Renal cortex interstitium (tissue), 11 donors: ENCODE results near the gene ZSCAN4. TPM values are rescaled to one million over a fixed set of nuclear protein-coding genes. Genes with fewer than 3 reads are reported as not detected.
A peak's percentile ranks its signal among the peaks of the same experiment; 100 is the strongest.

Experiments used
- DNase-seq, 11 donors: peaks; one replicate each; pipeline ENCODE4 v3.0.0-alpha.2; 2013; ENCODE audit warnings: low read depth in 9 of 11, low spot score in 4 of 11; ENCODE audit errors: extremely low read depth in 1 of 11
- polyA plus RNA-seq, 3 donors: library from polyadenylated mRNA; unstranded; fragments of 120-200 nt; gene quantifications; one replicate each; pipeline ENCODE4 v1.2.1, GENCODE V29; 2013; ENCODE audit not compliant: insufficient read length in 3 of 3

The ZSCAN4 gene
- polyA plus RNA-seq, 3 donors, result 0.06 to 0.08 TPM; not detected in 1

GRCh38 chr19:57671124-57671895 lies 2.6 kb downstream of the ZSCAN4 start:
- no peak for DNase-seq

GRCh38 chr19:57672466-57672865 lies 3.7 kb downstream of the ZSCAN4 start:
- DNase-seq, result no peak

- no peak for DNase-seq
Observed at GRCh38 chr19:57675881-57676280, 7.1 kb downstream of the ZSCAN4 start.

DNA sequence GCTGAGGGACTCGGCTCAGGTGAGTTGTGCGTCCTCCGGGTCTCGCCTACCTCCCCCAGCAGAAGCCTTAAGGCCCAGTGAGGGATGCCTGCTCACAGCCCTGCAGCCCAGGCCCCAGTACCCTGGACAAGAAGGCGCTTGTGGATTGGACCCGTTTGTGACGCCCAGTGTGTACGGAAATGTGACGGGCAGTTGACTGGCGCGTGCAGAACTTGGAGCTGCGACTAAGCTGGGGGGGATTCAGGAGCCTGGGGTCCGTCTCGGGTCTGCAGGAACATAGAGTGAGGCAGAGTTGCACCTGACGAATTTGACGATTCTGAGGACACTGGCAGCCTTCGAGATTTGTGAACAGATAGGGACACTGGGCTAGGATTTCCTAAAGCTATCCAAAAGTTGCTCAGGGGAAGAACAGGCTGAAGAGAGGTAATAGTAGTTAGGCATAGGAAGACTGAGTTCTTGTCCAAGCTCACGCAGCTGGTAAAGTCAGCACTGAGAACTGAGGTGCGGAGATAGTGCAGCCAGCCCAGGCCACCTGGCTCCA lies 13.6 kb downstream of the ZSCAN4 start:
- DNase-seq, result peak in 1 of 11 donors; percentile 24

GRCh38 chr19:57686727-57687126 lies 18.0 kb downstream of the ZSCAN4 start:
- DNase-seq, result no peak

DNA sequence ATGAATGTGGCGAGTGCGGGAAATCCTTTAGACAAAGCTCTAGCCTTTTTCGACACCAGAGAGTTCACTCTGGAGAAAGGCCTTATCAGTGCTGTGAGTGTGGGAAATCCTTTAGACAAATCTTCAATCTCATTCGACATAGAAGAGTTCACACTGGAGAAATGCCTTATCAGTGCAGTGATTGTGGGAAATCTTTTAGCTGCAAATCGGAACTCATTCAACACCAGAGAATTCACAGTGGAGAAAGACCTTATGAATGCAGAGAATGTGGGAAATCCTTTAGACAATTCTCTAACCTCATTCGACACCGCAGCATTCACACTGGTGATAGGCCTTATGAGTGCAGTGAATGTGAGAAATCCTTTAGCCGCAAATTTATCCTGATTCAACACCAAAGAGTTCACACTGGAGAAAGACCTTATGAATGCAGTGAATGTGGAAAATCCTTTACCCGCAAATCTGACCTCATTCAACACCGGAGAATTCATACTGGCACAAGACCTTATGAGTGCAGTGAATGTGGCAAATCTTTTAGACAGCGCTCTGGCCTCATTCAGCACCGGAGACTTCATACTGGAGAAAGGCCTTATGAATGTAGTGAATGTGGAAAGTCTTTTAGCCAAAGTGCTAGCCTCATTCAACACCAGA lies 18.8 kb downstream of the ZSCAN4 start:
- no peak for DNase-seq

- no peak for DNase-seq
Observed at GRCh38 chr19:57688011-57688763, 19.5 kb downstream of the ZSCAN4 start.

- no peak for DNase-seq
Observed at GRCh38 chr19:57689750-57690149, 21.0 kb downstream of the ZSCAN4 start.

DNA sequence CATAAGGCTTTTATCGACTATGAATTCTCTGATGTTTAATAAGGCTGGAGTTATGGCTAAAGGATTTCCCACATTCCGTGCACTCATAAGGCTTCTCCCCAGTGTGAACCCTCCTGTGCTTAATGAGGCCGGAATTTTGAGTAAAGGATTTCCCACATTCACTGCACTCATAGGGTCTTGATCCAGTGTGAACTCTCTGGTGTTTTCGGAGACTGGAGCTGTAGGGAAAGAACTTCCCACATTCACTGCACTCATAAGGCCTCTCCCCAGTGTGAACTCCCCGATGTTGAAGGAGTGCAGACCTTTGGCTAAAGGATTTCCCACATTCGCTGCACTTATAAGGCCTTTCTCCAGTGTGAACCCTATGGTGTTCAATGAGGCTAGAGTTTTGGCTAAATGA lies 32.9 kb downstream of the ZSCAN4 start:
- DNase-seq, result no peak

DNA sequence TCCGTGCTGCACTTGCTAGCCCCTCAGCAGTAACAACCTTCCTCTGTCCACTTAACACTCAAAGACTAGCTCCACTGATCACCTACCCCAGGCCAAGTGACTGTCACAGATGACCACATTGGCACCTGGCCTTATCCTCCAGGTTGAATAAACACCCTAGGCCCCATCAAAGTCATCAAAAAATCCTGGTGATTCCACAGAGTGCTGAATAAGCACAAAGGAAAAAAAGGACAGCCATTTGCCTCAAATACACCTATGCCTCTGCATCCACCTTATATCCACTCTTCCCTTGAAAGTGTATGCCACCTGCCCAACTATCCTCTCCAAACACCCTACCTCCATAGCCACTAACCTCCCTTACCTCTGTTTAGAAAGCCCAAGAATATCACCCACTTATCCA lies 37.6 kb downstream of the ZSCAN4 start:
- no peak for DNase-seq

- peak; percentile 69 to 91 (median 80) for DNase-seq
Observed at GRCh38 chr19:57708641-57709361, 40.1 kb downstream of the ZSCAN4 start, which contains the start of gene ZNF154. ZNF154 (minus strand) TSS chr19:57709204; CDS start chr19:57708971, 233 bp downstream.

GRCh38 chr19:57709616-57710015 lies 40.9 kb downstream of the ZSCAN4 start:
- DNase-seq, result no peak

- no peak for DNase-seq
Observed at GRCh38 chr19:57712222-57712621, 43.5 kb downstream of the ZSCAN4 start.

- no peak for DNase-seq
Observed at GRCh38 chr19:57719424-57719823, 50.7 kb downstream of the ZSCAN4 start.

DNA sequence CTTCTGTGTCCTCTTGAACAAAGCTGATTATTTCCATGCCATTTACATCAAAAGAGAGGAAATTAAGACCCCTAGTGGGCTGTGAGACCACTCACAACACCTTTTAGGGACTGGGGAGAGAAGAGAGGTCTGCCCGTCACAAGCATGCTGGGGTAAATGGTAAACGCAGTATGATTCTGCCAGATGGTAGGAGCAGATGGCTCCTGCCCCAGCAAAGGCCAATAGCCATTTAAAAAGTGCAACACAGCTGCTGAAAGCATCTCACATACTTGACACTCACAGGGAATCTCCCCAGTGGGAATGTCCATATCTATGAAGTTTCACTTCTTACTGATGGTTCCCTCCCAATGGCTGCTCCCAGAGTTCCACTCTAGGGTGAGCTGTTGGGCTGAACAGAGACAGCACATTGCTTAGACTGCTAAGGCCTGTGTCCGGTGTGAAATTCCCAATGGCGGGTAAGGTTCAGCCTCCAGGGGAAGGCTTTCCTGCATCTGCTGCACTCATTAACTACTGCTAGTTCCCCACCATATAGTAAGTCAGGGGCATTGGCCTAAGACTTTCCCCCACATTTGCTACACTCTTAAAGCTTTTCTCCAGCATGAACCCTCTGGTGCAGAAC lies 51.3 kb downstream of the ZSCAN4 start:
- DNase-seq, result no peak

DNA sequence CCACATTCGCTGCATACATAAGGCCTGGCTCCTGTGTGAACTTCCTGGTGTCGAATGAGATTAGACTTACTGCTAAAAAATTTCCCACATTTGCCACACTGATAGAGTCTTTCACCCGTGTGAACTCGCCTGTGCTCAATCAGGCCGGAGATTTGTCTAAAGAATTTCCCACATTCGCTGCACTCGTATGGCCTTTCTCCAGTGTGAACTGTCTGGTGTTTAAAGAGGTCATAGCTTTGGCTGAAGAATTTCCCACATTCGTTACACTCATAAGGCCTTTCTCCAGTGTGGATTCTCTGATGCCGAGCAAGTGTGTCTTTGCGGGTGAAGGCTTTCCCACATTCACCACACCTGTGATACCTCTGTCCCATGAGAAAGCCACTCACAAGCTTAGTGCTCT lies 52.1 kb downstream of the ZSCAN4 start:
- DNase-seq, result no peak
